ENCODE measurements around the gene ARTN. TPM values are rescaled to one million over a fixed set of nuclear protein-coding genes. Genes with fewer than 3 reads are reported as not detected.

The ARTN gene
- total RNA-seq, 1 experiment from 2014 or later: 17.4 TPM

DNA sequence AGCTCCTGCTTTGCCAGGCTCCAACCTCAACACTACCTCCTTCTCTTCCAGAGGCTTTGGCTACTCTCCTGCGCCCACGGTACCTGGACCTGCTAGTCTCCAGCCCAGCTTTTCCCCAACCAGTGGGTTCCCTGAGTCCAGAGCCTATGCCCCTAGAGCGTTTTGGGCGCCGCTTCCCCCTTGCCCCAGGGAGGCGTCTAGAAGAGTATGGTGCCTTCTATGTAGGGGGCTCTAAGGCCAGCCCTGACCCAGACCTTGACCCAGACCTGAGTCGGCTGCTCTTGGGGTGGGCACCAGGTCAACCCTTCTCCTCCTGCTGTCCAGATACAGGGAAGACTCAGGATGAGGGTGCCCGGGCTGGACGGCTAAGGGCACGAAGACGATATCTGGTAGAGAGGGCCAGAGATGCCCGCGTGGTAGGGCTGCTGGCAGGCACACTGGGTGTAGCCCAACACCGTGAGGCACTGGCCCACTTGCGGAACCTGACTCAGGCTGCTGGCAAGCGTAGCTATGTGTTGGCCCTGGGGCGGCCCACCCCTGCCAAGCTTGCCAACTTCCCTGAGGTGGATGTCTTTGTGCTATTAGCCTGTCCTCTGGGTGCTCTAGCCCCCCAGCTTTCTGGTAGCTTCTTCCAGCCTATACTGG is 37.9 kb downstream of the ARTN start:
- Histone ChIP-seq H3K27ac (no peak overlapping the region), H3K27me3 (ENCODE audit: insufficient read depth, low read depth) (no peaks in the 10 kb centered on the region), H3K9me2 (ENCODE audit: insufficient read depth) (no peaks in the 10 kb centered on the region), H3K4me2 (peak overlapping the region; percentile 96; the same call in 1 of the 2 replicates), H3K36me3 (ENCODE audit: low read depth) (peaks cover 10% of the 10 kb centered on the region), H3K4me3 (no peak overlapping the region), H2AFZ (no peak overlapping the region), H3K4me1 (replicated peaks; ENCODE audit: insufficient read depth) (peaks cover 24% of the 10 kb centered on the region), H3K79me2 (ENCODE audit: low read depth) (peaks cover 34% of the 10 kb centered on the region), H3K9me3 (ENCODE audit: insufficient read depth, low read depth) (no peaks in the 10 kb centered on the region), H4K20me1 (ENCODE audit: insufficient read depth) (no peaks in the 10 kb centered on the region), H3F3A (ENCODE audit: insufficient read depth, low read depth) (peaks cover 33% of the 10 kb centered on the region)
- TF ChIP-seq EZH2 (IDR thresholded peaks at IDR 0.05; ENCODE audit: low read depth): no peak
- TF ChIP-seq, protein P1, sequence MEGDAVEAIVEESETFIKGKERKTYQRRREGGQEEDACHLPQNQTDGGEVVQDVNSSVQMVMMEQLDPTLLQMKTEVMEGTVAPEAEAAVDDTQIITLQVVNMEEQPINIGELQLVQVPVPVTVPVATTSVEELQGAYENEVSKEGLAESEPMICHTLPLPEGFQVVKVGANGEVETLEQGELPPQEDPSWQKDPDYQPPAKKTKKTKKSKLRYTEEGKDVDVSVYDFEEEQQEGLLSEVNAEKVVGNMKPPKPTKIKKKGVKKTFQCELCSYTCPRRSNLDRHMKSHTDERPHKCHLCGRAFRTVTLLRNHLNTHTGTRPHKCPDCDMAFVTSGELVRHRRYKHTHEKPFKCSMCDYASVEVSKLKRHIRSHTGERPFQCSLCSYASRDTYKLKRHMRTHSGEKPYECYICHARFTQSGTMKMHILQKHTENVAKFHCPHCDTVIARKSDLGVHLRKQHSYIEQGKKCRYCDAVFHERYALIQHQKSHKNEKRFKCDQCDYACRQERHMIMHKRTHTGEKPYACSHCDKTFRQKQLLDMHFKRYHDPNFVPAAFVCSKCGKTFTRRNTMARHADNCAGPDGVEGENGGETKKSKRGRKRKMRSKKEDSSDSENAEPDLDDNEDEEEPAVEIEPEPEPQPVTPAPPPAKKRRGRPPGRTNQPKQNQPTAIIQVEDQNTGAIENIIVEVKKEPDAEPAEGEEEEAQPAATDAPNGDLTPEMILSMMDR (conservative IDR thresholded peaks at IDR 0.05): no peak
- ChIA-PET CTCF (interaction anchor here (0.6 to 0.9 kb wide), 2 partner anchors 26 to 756 kb away, joined by 3 to 6 read pairs; no protein-coding TSS in a partner anchor), POLR2A (ENCODE audit: unreplicated experiment) (no interaction called here)
- intact Hi-C loops (cut with micrococcal nuclease; ENCODE audit: unreplicated experiment): loop anchor here (10.0 kb wide), 1 partner anchor 267 kb away; the partner anchor contains the start of gene ST3GAL3
- DNase-seq: no peak
- BruUV-seq (replicated peaks): no TSS peak

DNA sequence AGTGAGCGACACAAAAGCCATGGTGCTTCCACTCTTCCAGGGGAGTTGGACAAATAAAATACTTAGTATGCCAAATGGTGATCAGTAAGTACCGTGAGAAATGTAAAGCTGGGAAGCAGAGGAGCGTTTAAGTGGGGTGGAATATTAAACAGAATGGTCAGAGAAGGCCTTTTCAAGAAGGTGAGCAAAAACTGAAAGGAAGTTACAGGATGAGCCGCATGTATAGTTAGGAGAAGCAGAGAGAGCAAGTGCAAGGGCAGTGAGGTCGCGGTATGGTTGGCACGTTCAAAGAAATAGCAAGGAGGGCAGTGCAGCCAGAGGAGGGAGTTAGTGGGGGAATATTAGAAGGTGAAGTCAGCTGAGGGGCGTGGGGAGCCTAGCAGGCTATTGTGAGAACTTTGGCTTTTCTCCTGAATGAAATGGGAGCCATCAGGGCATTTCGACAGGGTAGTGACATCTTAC is 40.4 kb downstream of the ARTN start:
- intact Hi-C loops (cut with micrococcal nuclease; ENCODE audit: unreplicated experiment): loop anchor here (1.0 to 10.0 kb wide), 2 partner anchors 116 to 269 kb away; partner anchors contain the start of gene ST3GAL3
- Histone ChIP-seq H3K4me2 (peak overlapping the region; percentile 95), H3K9me3 (ENCODE audit: insufficient read depth, low read depth) (no peaks in the 10 kb centered on the region), H3F3A (ENCODE audit: insufficient read depth, low read depth) (peaks cover 48% of the 10 kb centered on the region), H3K27ac (peak overlapping the region; percentile 38), H3K4me1 (replicated peaks; ENCODE audit: insufficient read depth) (peaks cover 46% of the 10 kb centered on the region), H2AFZ (peak overlapping the region; percentile 80), H3K27me3 (ENCODE audit: insufficient read depth, low read depth) (no peaks in the 10 kb centered on the region), H3K36me3 (ENCODE audit: low read depth) (peaks cover 22% of the 10 kb centered on the region), H3K9me2 (ENCODE audit: insufficient read depth) (no peaks in the 10 kb centered on the region), H3K79me2 (ENCODE audit: low read depth) (peaks cover 59% of the 10 kb centered on the region), H3K4me3 (peak overlapping the region; percentile 67), H4K20me1 (ENCODE audit: insufficient read depth) (peaks cover 9% of the 10 kb centered on the region; the same call in 1 of the 2 replicates)
- POLR2A ChIA-PET (ENCODE audit: unreplicated experiment): interaction anchor here (0.6 kb wide), 1 partner anchor 15 kb away, joined by 4 read pairs; no protein-coding TSS in a partner anchor
- CTCF ChIA-PET: interaction anchor here (1.2 kb wide), 1 partner anchor 70 kb away, joined by 3 read pairs; no protein-coding TSS in a partner anchor
- no peak for TF ChIP-seq EZH2 (IDR thresholded peaks at IDR 0.05; ENCODE audit: low read depth)
- TF ChIP-seq, protein P1 (conservative IDR thresholded peaks at IDR 0.05): no peak
- BruUV-seq (replicated peaks): no TSS peak
- DNase-seq: no peak

DNA sequence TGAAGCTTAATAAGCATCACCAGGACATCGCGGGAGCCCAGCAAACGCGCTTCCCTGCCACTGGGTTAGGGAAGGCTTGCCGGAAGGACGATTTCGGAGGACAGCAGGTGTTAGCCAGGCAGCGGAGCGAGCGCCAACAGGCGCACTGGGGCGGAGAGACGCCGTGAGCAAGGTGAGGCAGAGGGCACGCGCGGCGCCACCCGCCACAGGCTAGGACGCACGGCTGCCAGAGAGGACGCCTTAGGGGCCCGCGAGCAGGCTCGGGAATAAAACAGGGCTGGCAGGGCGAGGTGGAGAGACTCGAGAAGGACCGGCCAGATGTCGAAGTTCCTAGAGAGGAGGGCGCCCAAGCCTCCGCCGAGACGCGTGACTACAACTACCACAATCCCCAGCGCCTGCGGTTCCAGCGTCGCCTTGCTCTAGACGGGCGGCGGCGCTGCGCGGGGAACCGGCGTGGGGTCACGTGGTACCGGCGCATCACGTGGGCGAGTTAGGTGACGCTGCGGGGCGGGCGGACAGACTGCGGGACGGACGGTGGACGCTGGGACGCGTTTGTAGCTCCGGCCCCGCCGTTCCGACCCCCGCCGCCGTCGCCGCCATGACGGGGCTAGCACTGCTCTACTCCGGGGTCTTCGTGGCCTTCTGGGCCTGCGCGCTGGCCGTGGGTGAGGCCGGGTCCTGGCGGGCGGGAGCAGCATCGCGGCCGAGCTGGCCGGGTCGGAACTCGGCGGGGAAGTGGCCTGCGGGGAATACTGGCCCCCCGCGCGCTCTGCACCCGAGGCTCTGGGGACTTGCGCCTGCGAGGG is 41.0 kb downstream of the ARTN start, which contains the start of gene ATP6V0B:
Gene ATP6V0B (plus strand): TSS at position 518 of the 806 bp plus-strand sequence. CDS start 81 bp downstream, at position 599.
- peak within 1 kb of the TSS; percentile 67 for H3K4me3 ChIP-seq
- peaks cover 45% of the 10 kb centered on the region for H3F3A ChIP-seq (ENCODE audit: insufficient read depth, low read depth)
- H3K27me3 ChIP-seq (ENCODE audit: insufficient read depth, low read depth): no peaks in the 10 kb centered on the region
- H3K27ac ChIP-seq: peak within 1 kb of the TSS; percentile 38
- H3K9me3 ChIP-seq (ENCODE audit: insufficient read depth, low read depth): no peaks in the 10 kb centered on the region
- H3K9me2 ChIP-seq (ENCODE audit: insufficient read depth): no peaks in the 10 kb centered on the region
- H4K20me1 ChIP-seq (ENCODE audit: insufficient read depth): peaks cover 9% of the 10 kb centered on the region; the same call in 1 of the 2 replicates
- TF ChIP-seq, protein P1 (conservative IDR thresholded peaks at IDR 0.05): no peak
- no peak for TF ChIP-seq EZH2 (IDR thresholded peaks at IDR 0.05; ENCODE audit: low read depth)
- H2AFZ ChIP-seq: peak within 1 kb of the TSS; percentile 80
- peaks cover 46% of the 10 kb centered on the region for H3K4me1 ChIP-seq (replicated peaks; ENCODE audit: insufficient read depth)
- intact Hi-C loops (cut with micrococcal nuclease; ENCODE audit: unreplicated experiment): loop anchor here (1.0 to 10.0 kb wide), 2 partner anchors 116 to 270 kb away; partner anchors contain the start of gene ST3GAL3
- H3K4me2 ChIP-seq: peak within 1 kb of the TSS; percentile 95
- CTCF ChIA-PET: interaction anchor here (0.9 kb wide), 1 partner anchor 16 kb away, joined by 3 read pairs; no protein-coding TSS in a partner anchor
- no TSS peak for BruUV-seq (replicated peaks)
- DNase-seq: peak; percentile 84 to 96
- H3K36me3 ChIP-seq (ENCODE audit: low read depth): peaks cover 22% of the 10 kb centered on the region
- POLR2A ChIA-PET (ENCODE audit: unreplicated experiment): interaction anchor here (0.7 kb wide), 1 partner anchor 117 kb away, joined by 3 read pairs; no protein-coding TSS in a partner anchor
- H3K79me2 ChIP-seq (ENCODE audit: low read depth): peaks cover 59% of the 10 kb centered on the region
